RWPE1 (cell line): ENCODE data around the gene GRAP2.

ENCODE experiments used
- CTCF ChIA-PET: fragments of 350-600 bp; sonication (Branson Sonifier 250); formaldehyde crosslinking; extraction: SDS; loops from one replicate; lab custom pipeline; 2021; lab: Yijun Ruan, JAX
- POLR2A ChIA-PET: fragments of 400-600 bp; formaldehyde crosslinking; extraction: SDS; loops from one replicate; lab custom pipeline; 2020; ENCODE audit warnings: antibody characterized with exemption; ENCODE audit not compliant: low non-redundant PET; lab: Yijun Ruan, JAX
- DNase-seq: peaks from one replicate; pipeline ENCODE4 v3.0.0; 2012; ENCODE audit warnings: low spot score
- H3K27ac ChIP-seq: fragments of 450-650 bp; 2 replicates; pipeline ENCODE4 v1.5.1; 2017
- CTCF ChIP-seq: fragments of 450-650 bp; conservative IDR thresholded peaks from 2 replicates; pipeline ENCODE4 v1.5.1; 2017; ENCODE audit warnings: low read depth, mild to moderate bottlenecking

Gene GRAP2

GRCh38 chr22:40018051-40018450 lies 117.2 kb downstream of the GRAP2 start:
- DNase-seq = no peak
- ChIA-PET CTCF (no interaction called here), POLR2A (no interaction called here)
- no peak overlapping the region for H3K27ac ChIP-seq
- no peak for TF ChIP-seq CTCF

- peak overlapping the region; percentile 56 for H3K27ac ChIP-seq
- no peak for DNase-seq
- TF ChIP-seq CTCF = no peak
- POLR2A ChIA-PET = no interaction called here
- CTCF ChIA-PET = interaction anchor here (1.2 kb wide), 1 partner anchor 9 kb away, joined by 3 read pairs; no protein-coding TSS in a partner anchor
Observed at GRCh38 chr22:40019100-40019499, 118.2 kb downstream of the GRAP2 start.

DNA sequence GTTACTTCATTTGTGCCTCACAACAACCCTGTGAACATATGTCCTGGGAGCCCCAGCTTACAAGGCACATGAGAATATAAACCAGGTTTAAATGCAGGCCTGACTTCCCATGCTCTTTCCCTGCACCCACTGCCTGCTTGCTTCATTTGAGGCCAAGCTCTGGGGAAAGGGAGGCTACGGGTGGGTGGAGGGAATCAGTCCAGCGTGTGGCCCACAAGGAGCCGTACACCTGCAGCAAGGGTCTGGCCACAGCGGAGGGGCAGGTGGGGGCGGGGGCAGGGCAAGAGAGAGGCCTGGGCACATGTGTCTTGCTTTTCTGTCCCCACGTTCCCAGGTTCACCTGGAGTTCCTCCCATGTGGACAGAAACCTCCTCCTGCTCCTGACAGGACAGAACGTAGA lies 120.1 kb downstream of the GRAP2 start:
- DNase-seq = no peak
- H3K27ac ChIP-seq = peak overlapping the region; percentile 93
- ChIA-PET CTCF (interaction anchor here (0.5 kb wide), 1 partner anchor 208 kb away, joined by 3 read pairs; no protein-coding TSS in a partner anchor), POLR2A (no interaction called here)
- no peak for TF ChIP-seq CTCF

DNA sequence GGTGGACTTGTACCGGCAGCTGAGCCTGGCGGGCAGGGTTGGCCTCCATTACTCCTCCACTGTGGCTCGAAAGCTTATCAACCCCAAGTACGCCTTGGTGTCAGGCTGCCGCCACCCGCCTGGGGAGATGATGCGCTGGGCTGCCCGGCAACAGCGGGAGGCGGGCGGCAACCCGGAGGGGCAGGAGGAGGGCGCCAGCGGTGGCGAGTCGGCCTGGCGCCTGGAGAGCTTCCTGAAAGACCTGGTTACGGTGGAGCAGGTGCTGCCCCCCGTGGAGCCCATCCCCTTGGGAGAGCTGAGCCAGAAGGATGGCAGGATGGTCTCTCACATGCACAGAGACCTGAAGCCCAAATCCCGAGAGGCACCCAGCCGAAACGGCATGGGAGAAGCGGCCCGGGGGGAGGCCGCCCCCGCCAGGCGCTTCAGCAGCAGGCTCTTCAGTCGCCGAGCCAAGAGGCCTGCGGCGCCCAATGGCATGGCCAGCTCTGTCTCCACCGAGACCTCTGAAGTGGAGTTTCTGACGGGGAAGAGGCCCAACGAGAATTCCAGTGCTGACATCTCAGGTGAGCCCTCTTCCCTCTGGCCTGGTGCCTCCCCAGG lies 120.6 kb downstream of the GRAP2 start:
- TF ChIP-seq CTCF = no peak
- no peak for DNase-seq
- H3K27ac ChIP-seq = peak overlapping the region; percentile 93
- CTCF ChIA-PET = interaction anchor here (0.5 to 0.7 kb wide), 2 partner anchors 209 to 395 kb away, joined by 3 to 4 read pairs; no protein-coding TSS in a partner anchor
- POLR2A ChIA-PET = no interaction called here

DNA sequence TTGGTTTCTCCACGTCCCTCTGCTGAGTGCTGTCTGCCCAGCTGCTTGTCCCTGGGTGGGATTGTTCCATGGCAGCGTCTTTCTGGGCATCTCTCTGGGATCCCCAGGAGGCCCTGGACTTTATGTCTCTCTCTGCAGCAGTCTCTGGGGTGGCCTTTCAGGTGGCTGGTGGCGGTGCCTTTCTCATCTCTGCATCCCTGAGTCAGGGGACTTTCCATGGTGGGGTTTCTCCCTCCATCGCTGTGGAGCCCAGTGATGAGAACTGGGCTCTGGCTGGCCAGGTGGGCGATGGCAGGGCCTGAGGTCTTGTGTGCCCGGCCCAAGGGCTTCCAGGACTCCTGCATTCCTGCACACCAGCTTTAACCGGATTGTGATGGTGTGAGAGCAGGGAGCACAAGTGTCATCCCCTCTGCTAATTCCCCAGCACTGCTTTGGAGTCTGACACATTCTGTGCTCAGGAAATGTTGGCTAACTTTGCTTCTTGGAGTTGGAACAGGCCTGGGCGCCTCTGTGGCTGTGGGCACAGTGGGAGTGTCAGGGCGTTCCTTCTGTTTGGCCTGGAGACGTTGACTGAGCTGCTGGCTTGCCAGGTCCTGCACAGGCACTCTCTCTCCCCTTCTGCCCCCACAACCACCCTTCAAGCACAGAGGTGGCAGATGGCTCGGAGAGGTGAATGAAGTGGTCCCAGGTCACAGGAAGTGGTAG lies 121.8 kb downstream of the GRAP2 start:
- ChIA-PET POLR2A (no interaction called here), CTCF (interaction anchor here (0.7 kb wide), 1 partner anchor 396 kb away, joined by 4 read pairs; no protein-coding TSS in a partner anchor)
- peak overlapping the region; percentile 93 for H3K27ac ChIP-seq
- no peak for DNase-seq
- no peak for TF ChIP-seq CTCF
